HG02970 (cell line): Measurements from ENCODE around the gene PSMF1.

Experiments
- ATAC-seq: cut with Tn5 transposase; IDR thresholded peaks from one replicate; pipeline ENCODE4 v1.9.1; 2021; ENCODE audit warnings: mild to moderate bottlenecking, moderate library complexity, moderate number of reproducible peaks; ENCODE audit not compliant: unreplicated experiment, low FRiP score

The PSMF1 gene, protein sequence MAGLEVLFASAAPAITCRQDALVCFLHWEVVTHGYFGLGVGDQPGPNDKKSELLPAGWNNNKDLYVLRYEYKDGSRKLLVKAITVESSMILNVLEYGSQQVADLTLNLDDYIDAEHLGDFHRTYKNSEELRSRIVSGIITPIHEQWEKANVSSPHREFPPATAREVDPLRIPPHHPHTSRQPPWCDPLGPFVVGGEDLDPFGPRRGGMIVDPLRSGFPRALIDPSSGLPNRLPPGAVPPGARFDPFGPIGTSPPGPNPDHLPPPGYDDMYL

DNA sequence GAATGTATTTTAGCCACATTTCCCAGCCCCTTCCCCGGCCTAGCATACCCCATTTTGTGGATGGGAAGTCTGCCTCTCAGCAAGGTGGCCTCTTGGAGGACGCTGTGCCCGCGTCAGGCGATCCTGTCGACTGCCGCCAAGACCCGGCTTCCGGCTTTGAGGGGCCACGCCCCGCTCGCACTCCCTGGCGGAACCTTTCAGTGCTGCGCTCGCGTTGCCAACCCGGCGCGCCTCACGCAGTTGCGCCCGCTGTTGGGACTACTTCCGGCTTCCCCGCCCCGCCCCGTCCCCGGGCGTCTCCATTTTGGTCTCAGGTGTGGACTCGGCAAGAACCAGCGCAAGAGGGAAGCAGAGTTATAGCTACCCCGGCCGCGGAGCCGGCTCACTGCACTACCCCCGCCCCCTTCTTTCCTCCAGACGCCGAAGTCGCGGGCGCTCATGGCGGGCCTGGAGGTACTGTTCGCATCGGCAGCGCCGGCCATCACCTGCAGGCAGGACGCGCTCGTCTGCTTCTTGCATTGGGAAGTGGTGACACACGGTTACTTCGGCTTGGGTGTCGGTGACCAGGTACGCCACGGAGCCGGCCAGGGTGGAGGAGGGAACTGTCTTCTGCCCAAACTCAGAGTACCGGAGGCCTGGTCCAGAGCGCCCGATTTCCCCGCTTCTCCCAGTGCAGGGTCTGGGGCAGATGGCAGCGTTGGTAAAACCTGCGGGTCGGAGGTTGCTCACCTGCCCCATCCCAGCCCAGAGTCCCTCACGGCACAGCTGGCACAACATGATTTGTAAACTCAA is at the start of gene PSMF1:
Gene PSMF1 (plus strand): TSS at position 267 of the 792 bp plus-strand sequence. CDS start 172 bp downstream, at position 439.
- ATAC-seq, result peak; percentile 94

DNA sequence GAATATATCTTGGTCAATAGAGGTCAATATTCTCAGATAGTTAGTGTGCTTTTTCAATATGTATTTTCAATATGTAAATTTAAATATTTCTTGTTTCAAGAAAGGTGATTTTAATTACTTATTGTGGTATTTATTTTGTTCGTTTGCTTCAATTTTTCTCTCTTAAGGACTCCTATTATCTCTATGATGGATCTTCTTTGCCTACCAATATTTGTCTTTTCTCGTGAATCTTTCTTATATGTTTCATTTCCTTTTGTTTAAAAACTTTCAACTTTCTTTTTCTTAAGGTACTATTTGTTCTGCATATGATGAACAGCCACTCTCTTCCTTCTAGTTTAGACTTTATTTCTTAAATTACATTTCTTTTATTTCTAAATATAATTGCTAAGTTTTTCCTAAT is 46.1 kb upstream of the PSMF1 start:
- ATAC-seq, result no peak

DNA sequence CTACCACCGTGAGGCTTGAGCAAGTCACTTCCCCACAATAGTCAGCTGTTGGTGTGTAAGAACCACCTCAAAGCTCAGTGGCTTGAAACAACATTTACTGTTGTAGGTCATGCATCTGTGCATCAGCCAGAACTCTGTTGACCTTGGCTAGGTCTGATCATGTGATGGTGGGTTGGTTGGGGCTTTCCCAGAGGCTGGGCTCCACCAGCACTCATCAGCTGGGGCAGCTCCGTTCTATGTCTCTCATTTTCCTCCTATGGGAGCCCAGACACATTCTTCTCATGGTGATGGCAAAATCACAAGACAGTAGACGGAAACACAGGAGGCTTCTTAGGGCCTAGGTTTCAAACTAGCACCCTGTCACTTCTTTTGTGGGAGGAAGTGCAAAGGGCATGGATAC is 42.8 kb upstream of the PSMF1 start:
- no peak for ATAC-seq

DNA sequence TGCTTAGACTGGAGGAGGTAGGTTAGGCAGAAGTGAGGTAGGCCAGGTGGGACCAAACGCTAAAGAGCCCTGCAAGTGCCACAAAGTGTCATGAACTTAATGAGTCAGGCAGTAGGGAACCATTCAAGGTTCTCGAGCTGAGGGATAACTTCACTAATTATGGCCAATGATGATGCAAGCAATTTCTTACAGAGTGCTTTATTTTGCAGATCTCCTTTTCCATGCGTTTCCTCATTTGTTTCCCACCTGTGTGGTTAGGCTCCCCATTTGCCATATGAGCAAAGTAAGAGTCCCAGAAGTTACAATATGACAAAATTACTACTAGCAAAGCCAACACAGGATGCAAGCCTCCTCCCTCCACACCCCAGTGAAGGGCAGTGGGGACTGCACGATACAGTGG is 36.5 kb upstream of the PSMF1 start:
- no peak for ATAC-seq

DNA sequence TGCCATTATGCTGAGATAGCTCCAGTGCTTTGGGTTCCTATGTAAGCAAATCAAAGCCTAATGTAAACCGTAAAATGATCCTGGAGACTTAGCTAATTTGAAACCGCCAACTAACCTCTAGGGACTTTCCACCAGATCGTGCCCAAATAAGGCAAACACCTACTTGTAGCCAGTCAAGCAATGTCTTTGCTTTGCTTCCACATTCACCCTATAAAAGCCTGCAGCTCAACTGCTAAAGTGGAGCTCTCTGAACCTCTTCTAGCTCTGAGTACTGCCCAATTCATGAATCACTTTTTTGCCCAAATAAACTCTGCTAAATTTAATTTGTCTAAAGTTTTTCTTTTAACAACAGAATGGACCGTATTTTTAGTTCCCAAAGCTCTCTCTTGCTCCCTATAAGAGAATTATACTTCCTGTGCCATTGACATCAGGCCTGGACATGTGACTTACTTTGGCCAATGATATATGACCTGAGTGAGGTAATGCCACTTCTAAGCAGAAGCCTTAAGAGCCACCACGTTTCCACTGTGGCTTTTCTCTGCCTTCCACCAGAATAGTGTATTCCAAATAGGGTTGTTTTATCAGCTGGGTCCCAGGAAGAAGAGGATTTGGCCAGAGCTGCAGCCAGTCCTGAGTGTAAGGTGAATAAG is 34.8 kb upstream of the PSMF1 start:
- no peak for ATAC-seq

DNA sequence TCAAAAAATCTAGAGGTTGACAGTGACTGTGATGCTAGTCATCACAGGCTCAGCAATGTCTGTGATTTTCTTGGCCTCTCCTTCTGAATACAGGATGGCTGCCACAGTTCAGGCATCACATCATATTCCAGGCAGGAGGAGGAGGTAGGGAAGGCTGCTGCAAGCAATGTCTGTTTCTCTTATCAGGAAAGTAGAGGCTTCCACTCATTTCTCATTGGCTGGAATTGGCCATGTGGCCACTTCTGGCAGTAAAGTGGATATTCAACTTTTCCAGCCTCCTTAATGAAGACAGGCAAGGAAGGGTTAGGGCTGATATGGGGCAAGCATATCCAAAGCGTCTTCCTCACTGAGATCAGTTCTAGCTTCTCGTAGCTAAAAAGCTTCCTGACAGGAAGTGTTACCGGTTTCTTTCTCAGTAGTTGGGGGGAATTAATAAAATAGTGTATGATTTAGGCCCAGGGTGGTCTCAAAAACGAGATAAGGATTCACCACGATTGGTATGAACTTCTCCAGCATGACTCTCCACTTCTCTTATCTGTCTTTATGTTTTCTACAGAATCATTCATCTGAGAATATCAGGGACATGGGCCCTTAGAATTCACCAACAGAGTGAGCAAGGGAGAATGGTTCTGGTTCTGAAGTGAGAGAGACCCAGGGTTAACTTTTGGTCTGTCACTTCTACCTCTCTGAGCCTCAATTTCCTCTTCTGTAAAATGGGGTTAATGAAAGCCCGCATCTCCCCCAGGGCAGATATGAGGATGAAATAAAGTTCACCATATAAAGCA is 32.7 kb upstream of the PSMF1 start:
- no peak for ATAC-seq

DNA sequence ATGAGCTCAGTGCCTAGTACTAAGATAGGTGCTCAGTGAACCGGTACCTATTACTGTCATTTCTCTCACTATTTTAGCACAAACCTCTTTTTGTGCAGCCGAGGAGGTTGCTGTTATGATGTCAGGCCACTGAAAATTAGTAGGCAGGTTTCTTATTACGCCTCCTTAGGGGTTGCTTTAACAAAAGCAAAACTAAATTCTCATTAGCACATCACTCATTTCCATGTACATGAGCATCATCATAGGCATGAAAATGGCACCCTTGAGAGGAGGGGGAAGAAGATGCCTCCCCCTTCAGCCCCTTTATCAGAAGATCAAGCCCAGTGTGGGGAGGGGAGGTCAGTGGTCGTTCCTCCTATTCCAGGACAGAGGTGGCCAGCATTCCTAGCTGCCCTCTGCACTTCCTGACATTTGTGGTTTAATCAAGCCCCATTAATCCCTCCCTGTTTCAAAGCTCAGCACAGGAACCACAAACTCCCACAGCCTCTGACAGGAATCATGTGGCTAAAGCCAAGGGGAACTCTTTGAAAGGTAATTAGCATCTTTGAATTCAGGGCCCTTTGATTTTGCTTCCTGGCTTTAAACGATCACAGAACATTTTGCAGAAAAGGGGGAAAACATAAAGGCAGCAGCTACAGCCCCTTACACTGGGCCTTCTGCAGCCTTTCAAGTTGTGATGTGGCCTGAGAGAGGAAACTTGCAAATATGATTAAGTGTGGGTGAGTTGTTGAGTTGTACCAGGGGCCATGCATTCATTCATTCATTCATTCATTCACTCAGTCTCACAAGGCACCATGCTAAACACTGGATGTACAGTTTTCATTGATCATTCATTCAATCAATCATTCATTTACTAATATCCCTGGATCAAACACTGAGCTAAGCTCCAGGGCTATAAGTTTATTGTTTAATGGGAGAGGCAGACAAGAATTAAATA is 31.9 kb upstream of the PSMF1 start:
- no peak for ATAC-seq

DNA sequence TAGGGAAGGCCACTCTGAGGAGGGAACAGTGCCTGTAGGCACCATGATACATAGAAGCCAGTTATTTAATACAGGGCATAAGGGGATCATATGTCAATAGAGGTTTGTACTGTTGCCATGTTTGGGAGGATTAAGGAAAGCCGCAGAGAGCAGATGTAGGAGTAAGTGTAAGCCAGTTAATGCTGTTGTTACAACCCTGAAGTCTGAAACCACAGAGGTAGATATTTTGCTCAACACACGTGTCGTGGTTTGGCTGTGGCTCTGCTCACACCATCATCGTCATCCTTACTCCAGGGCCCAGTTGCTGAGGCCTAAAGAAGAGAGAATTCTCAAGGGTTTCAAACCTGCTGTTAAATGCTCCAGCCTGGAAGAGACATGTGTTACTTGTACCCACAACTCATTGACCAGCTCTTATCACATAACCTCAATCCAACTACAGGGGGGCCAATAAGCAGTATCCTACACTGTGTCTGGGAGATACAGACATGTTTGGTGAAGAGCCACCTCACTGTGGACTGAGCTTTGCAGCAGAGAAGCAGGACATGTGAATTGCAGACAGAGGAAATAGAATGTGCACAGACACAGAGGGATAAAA is 31.0 kb upstream of the PSMF1 start:
- ATAC-seq, result no peak

DNA sequence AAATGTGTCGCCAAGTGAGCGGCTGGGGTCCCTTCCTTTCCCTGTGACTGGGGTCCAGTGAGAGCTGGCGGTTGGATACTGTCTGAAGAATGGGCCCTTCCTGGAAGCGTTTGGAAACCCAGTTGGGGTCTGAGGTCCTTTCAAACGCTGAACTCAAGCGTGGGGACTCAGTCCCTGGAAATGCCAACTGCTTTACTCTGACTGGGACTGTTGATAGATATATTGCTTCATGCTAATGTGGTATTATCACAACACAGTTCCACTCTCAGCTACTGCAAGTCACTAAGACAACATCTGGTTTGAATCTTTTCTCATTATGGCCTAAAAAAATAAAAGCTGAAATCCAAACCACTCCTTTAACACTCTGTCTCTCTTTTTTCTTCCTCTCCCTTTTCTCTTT is 23.7 kb upstream of the PSMF1 start:
- ATAC-seq, result no peak

DNA sequence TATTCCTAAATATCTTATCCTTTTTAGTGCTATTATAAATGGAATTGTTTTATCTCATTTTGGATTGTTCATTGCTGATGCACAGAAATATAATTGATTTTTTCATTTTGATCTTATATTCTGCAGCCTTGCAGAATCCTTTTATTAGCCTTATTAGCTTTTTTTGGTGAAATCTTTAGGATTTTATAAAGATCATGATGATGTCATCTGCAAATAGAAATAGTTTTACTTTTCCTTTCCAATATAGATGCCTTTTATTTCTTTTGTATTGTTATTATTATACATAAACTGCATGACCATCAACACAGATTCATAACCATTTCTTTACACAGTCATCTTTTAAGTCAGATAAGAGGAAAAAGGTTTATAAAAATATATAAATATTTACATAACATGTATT is 16.9 kb upstream of the PSMF1 start:
- ATAC-seq, result no peak

DNA sequence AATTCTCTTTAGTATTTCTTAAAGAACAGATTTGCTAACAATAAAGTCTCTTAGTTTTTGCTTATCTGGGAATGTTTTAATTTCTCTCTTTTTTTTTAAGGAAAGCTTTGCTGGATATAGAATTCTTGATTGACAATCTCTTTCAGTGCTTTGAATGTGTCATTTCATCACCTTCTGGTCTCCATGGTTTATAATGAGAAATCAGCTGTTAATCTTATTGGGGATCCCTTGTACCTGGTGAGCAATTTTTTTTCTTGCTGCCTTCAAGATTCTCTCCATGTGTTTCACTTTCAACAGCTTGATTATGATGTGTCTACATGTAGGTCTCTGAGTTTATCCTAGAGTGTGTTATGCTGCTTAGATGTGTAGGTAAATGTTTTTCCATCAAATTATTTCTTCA is 16.4 kb upstream of the PSMF1 start:
- no peak for ATAC-seq

DNA sequence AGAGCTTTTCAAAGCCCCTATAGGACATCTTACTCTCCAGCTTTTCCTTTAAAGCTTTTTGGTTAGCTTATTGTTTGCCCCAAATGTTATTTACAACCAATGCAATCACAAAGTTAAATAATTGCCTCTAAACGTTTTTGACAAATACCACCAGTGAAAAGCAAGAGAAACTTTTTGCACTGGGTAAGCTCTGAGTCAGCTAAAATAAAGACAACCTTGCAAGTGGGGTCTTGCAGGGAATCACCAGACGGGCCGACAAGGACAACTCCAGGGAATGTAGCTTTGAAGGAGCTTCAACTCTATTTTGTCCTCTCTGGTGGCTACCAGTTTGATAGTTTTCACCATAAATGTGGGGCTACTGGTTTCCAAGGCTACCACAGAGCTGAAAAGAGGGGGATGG is 14.7 kb upstream of the PSMF1 start:
- no peak for ATAC-seq

DNA sequence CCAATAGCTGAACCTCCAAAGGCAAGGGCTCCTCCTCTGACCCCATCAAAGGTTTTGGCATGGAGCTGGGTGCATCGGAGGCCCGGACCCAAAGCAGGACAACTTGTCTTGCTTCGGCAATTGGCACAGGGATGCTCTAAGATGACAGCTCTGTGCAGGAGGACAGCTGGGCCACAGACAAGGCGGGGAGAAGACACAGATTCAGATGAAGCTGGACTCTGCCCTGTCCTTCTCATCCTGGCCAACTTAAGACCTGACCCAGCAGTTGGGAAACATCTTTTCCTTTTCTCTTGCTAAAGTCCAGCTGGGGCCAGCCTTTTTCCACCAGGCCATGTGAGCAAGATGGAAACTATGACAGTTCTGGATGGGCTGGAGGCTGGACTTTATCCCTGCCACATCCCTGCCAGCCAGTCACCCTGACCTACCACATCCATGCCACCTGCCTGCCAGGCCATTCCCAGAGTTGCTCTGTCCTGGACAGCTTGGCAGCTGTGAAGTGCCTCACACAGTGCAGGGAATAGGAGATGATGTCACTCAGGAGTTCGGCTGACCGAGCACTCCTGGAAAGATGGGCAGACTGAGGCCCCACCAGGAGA is 12.7 kb upstream of the PSMF1 start:
- ATAC-seq, result no peak

DNA sequence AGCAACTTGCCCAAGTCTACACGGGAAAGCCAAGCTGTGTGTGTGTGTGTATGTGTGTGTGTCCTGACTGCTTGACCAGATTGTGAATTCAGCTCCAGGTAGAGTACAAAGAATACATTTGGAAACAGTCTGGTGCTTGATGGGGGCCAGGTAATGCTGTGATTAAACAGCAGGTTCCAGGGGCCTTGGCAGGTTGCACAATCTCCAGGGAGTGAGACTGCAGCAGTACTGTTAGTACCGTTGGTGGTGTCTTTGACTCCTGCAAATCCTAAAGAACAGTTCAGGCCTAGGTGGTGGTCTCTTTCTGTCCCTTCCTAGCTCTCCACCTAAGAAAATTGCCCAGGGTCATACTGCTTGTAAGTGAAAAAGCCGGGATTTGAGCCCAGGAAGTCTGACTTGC is 11.2 kb upstream of the PSMF1 start:
- no peak for ATAC-seq

DNA sequence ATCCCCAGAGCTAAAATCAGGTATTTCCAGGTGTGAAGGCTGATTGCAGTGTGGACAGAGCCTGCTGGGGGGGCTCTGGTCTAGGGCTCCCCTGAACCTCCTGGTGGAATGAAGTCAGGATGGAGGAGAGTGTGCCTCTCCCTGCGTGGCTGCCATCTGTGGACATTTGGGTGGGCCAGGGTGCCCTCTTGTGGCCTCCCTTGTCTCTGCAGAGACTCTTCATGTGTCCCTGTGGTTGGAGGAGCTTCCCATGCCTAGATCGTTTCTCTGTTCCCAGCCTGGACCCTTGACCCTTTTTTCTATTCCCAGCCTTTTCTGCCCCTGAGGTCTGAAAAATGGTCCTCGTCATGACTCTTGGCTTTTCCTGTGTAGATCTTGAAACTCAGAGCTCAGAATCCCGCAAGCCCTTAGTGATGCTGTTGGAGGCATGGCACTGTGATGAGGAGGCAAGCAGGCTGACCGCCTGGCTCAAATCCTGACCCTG is 9.9 kb upstream of the PSMF1 start:
- no peak for ATAC-seq

DNA sequence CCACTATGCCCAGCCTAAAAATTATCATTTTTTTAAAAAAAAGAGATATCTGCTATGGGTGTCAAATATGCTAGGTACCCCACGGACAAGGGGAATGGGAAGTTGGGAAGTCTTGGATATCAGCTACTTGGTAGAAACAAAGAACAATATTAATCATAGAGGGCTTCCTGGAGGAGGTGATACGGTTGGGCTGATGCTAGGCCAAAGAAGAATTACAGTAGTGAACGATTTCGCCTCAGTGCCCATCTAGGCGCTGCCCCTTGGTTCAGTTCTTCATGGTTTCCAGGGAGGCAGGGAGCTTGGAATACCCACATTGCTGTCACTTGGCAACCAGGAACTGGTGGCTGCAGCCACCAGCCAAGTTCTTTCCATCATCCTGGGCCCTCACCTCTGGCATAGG is 5.5 kb upstream of the PSMF1 start:
- no peak for ATAC-seq

DNA sequence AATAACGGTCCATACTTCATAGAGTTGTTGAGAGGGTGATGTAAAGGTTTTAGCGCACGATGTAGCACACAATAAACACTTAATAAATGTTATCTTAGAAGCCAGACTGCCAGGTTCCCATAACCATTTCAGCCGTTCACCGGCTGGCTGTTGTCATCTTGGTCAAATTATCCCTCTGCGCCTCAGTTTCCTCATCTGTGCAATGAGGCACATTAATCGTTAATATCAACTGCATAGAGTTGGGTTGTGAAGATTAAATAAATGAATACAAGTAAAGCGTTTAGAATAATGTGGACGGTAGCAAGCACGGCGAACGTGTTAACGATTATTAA is 432 bp upstream of the PSMF1 start:
- no peak for ATAC-seq

DNA sequence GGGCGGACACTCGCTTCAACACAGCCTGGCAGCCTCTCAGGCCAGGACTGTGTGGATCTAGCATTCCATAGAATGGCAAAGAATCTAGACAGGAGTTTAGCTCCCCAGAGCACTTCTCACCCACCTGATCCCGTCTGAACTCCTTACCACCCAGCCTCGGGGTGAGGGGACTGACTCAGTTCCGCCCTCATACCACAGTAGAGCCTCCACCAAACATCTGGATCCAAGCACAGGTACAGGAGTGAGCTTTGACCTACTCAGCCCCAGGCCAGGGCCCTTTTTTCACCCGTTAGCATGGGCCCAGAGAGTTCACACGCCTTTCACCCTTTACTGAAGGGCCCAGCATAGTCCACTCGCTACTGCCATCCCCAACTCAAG is 715 bp downstream of the PSMF1 start:
- no peak for ATAC-seq

DNA sequence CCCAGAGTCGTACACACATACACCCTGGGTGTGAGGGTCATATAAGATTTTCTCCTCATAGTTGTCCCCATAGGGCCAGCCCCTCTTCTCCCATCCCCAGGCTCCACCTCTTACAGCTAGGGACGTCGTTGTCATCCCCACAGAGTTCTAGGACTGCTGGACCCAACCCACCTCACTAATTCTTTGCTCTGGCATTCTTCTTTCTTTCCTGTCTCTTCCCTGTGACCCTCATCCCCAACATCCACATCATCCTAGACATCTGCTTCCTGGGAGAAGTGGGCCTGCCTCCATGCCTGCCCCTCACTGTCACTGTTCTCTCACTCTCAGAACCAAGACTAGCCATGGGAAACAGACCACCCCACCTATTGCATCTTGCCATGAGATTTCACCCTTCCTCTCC is 1.1 kb downstream of the PSMF1 start:
- no peak for ATAC-seq
